ENCODE results near the gene VCPKMT. TPM values are rescaled to one million over a fixed set of nuclear protein-coding genes. Genes with fewer than 3 reads are reported as not detected.

VCPKMT gene
- 3.7 and 5.6 TPM in 2 replicates for total RNA-seq

DNA sequence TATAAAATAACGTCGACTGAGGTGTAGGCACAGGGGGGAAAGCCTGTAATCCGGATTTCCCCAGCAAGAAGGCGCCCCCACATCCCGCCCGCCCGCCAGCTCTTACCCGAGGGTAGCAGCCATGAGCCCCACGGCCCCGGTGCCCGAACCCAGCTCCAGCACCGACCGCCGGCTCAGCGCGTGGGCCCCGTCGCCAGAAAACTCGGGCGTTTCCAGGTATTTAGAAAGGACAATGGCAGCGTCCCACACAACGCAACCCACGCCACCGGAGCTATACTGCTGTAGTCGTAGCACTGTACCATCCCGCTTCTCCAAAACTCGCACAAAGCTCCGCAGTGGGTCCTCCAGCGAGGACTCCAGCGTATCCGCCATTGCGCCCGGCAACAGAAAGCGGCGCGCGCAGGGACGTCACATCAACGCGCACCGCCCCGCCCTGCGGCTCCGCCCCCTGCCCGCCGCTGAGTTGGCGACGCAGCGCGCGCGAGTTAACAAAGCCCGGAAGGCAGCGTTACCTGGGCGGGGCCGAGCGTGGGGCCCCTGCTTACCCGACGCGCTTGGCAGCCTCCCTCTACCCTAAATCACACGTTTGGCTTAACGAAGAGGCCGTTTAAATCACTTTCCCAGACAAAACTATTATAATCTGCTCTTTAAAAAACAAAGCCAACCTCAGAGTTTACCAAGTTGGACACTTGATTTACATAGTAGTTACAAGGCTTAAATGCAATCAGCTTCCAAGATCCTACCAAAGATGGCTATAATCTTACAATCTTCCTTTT, at the start of gene VCPKMT:
TSS of gene VCPKMT (minus strand) at position 392 of the 776 bp plus-strand sequence. CDS start at position 372, 20 bp downstream.

Other genes with a start within 250 kb of the VCPKMT start
- 63.6 and 74.1 TPM in 2 replicates for gene ARF6, start 223.5 kb downstream of the VCPKMT start, total RNA-seq
- gene SOS2, start 115.0 kb upstream of the VCPKMT start, total RNA-seq: 17.2 and 23.3 TPM in 2 replicates
- 3.7 and 3.9 TPM in 2 replicates for gene L2HGDH, start 195.7 kb upstream of the VCPKMT start, total RNA-seq
- 4.3 and 6.1 TPM in 2 replicates for gene DMAC2L, start 195.8 kb upstream of the VCPKMT start, total RNA-seq